GM19240 (cell line): ENCODE measurements around the gene TRIM38.
"Not testable (repeated sequence)": the region's sequence is repeated elsewhere in the genome, so short reads cannot be mapped to it uniquely, and the experiment has no call there.

ENCODE experiments used
- DNase-seq: peaks from one replicate; pipeline ENCODE4 v3.0.0; 2011; ENCODE audit warnings: low spot score; ENCODE audit not compliant: insufficient read length

TRIM38 gene

GRCh38 chr6:25939593-25939992, 23.0 kb upstream of the TRIM38 start:
- DNase-seq = no peak

- no peak for DNase-seq
Observed at GRCh38 chr6:25942561-25943147, 19.9 kb upstream of the TRIM38 start.

DNA sequence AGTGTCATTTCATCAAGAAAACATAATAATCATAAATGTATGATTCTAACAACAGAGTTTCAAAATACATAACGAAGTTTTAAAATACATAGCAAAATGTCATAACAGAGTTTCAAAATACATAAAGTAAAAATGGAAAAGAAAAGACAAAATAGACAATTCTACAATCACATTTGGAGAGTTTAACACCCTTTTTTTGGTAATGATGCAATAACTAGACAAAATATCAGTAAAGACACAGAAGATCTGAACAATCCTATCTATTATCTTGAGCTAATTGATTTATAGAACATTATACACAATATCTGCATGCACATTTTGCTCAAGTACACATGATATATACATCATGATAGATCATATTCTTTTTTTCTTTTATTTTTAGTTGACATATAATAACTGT, 18.7 kb upstream of the TRIM38 start:
- no peak for DNase-seq

GRCh38 chr6:25944688-25945574, 17.7 kb upstream of the TRIM38 start:
- no peak for DNase-seq

DNA sequence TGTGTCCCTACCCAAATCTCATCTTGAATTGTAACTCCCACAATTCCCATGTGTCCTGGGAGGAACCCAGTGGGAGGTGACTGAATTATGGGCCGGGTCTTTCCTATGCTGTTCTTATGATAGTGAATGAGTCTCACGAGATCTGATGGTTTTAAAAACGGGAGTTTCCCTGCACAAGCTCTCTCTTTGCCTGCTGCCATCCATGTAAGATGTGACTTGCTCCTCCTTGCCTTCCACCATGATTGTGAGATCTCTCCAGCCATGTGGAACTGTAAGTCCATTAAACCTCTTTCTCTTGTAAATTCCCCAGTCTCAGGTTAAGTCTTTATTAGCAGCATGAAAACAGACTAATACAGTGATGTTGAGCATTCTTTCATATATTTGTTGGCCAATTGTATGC, 16.9 kb upstream of the TRIM38 start:
- not testable (repeated sequence) for DNase-seq

- DNase-seq = no peak
Observed at GRCh38 chr6:25946631-25947030, 16.0 kb upstream of the TRIM38 start.

DNA sequence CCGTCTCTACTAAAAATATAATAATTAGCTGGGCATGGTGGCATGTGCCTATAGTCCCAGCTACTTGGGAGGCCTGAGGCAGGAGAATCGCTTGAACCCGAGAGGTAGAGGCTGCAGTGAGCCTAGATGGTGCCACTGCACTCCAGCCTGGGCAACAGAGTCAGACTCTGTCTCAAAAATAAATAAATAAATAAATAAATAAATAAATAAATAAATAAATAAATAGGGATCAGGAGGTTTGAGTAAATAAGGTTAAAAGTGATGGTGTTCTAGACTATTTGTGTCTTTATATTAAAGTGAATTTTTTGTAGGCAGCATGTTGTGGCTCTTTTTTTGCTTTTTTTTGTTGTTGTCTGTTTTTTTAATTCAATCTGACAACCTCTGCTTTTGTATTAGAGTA, 15.1 kb upstream of the TRIM38 start:
- DNase-seq = not testable (repeated sequence)

- no peak for DNase-seq
Observed at GRCh38 chr6:25949695-25950094, 12.9 kb upstream of the TRIM38 start.

DNA sequence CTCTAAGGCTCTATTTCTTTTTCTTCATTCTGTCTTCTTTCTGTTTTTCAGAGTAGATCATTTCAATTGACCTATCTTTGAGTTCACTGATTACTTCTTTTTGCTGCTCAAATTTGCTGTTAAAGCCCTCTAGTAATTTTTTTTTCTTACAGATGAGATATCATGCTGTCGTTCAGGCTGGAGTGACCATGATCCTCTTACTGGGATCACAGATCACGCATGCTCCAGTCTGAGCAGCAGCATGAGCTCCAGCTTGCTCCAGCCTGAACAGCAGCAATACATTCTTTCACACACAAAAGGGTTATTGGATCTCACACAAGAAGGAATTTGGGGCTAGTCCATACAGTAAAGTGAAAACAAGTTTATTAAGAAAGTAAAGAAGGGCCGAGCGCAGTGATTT, 12.3 kb upstream of the TRIM38 start:
- no peak for DNase-seq

DNA sequence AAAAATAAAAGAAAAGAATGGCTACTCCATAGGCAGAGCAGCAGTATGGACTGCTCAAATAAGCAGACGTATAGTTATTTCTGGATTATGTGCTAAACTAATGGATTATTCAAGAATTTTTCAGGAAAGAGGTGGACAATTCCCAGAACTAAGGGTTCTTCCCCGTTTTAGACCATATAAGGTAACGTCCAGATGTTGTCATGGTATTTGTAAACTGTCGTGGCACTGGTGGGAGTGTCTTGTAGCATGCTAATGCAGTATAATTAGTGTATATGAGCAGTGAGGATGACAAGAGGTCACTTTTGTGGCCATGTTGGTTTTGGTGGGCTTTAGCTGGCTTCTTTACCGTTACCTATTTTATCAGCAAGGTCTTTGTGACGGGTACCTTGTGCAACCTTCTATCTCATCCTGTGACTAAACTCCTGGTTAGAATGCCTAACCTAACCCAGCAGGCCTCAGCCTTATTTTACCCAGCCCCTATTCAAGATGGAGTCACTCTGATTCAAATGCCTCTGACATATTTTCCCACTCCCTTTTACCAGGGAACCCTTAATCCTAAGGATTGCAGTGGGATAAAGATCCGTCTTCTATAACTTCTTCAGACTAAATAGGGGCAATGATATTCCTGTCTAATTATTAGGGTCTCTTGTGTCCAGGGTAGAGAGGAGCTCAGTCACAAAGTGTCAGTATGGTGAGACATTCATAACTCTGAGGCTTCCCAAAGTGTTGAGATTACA, 11.1 kb upstream of the TRIM38 start:
- DNase-seq = no peak

- DNase-seq = no peak
Observed at GRCh38 chr6:25952535-25952934, 10.1 kb upstream of the TRIM38 start.

DNA sequence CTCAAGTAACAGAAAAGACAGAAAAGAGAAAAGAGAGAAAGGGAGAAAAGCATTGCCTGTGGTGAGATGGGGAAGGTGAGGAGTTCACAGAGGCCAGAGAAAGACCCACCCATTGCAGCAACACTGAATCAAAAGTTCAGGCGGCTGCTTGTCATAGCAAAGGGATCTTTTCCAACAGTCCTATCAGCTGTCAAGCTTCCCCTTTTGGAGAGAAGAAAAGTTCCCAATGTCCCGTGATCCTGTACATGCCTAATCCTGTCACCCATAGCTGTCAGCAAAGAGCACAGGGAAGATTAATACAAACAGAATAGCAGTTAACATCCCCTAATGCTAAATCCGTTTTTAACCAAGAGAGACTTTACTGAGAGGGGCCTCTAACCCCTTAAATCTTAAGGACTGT, 8.9 kb upstream of the TRIM38 start:
- DNase-seq = no peak

- no peak for DNase-seq
Observed at GRCh38 chr6:25954756-25955155, 7.8 kb upstream of the TRIM38 start.

DNA sequence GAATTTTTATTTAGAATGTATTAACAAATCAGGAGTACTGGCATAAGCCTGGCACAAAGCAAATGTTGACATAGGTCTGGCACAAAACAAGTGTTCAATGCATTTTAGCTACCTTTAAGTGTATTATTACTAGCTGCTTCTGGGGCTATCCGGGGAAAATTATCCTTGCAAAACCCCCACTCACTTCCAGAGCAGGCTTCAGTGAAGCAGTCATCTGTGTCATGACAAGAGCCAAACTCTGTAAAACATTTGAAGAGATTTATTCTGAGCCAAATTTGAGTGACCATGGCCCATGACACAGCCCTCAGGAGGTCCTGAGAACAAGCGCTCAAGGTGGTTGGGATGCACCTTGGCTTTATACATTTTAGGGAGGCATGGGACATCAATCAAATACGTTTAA, 6.4 kb upstream of the TRIM38 start:
- DNase-seq = no peak

- DNase-seq = no peak
Observed at GRCh38 chr6:25958700-25959162, 3.9 kb upstream of the TRIM38 start.

- no peak for DNase-seq
Observed at GRCh38 chr6:25959890-25960536, 2.6 kb upstream of the TRIM38 start.

DNA sequence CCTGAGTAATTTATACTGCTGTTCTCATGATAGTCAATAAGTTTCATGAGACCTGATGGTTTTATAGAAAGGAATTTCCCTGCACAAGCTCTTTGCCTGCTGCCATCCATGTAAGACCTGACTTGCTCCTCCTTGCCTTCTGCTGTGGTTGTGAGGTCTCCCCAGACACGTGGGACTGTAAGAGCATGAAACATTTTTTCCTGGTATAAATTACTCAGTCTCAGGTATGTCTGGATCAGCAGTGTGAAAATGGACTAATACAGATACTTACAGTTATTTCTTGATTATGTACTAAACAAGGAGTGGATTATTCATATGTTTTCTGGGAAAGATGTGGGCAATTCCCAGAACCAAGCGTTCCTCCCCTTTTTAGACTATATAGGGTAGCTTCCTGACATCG, 1.9 kb upstream of the TRIM38 start:
- no peak for DNase-seq

DNA sequence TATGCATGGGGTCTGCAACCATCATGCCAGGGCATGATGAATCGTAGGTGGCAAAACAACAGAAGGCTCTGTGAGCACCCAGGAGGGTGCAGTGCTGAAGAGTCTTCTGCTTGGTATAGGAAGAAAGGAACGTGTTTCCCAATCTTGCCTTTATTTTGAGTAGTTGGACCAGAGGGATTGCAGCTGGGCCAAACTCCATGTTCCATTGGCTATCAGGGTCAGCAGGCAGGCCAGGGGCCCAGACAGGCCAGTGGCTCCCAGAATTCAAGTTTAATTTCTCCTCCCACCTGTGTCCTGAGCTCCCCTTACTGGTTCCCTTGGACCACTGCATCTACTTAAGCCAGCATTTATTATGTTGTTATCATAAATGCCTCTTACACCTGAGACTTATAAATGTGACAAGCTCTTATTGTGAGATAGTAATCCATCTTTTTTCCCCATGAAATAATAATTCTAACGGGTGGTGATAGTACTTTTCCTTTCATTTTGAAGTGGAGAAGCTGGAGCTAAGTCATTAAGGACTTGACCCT, 918 bp upstream of the TRIM38 start:
- DNase-seq = no peak

GRCh38 chr6:25963426-25964123, 973 bp downstream of the TRIM38 start:
- DNase-seq = no peak

GRCh38 chr6:25965058-25965457, 2.5 kb downstream of the TRIM38 start:
- DNase-seq = no peak

- no peak for DNase-seq
Observed at GRCh38 chr6:25966711-25967110, 4.1 kb downstream of the TRIM38 start.
